Parathyroid adenoma (tissue), 2 donors: ENCODE measurements around the gene AUH.

Experiments used
- H2AFZ ChIP-seq: fragments of 300-600 bp; sonication (generic); one replicate; pipeline ENCODE4 v1.7.0; 2017; ENCODE audit warnings: antibody characterized with exemption, mild to moderate bottlenecking
- H3K27ac ChIP-seq: fragments of 300-600 bp; sonication (generic); one replicate; pipeline ENCODE4 v1.7.0; 2017
- H3K27me3 ChIP-seq: fragments of 300-600 bp; sonication (generic); one replicate; pipeline ENCODE4 v1.7.0; 2017; ENCODE audit warnings: low read length; ENCODE audit not compliant: control insufficient read depth, insufficient read depth
- H3K36me3 ChIP-seq: fragments of 300-600 bp; sonication (generic); one replicate; pipeline ENCODE4 v1.7.0; 2017; ENCODE audit warnings: low read length; ENCODE audit not compliant: control insufficient read depth, insufficient read depth
- H3K4me1 ChIP-seq: fragments of 300-600 bp; sonication (generic); one replicate; pipeline ENCODE4 v1.7.0; 2017; ENCODE audit warnings: control low read depth
- H3K4me2 ChIP-seq: fragments of 300-600 bp; sonication (generic); one replicate; pipeline ENCODE4 v1.7.0; 2017; ENCODE audit warnings: low read length
- H3K4me3 ChIP-seq: fragments of 300-600 bp; sonication (generic); one replicate; pipeline ENCODE4 v1.7.0; 2017; ENCODE audit warnings: low read depth, low read length
- H3K79me2 ChIP-seq: fragments of 300-600 bp; sonication (generic); one replicate; pipeline ENCODE4 v1.7.0; 2017; ENCODE audit warnings: control low read depth
- H3K9ac ChIP-seq: fragments of 300-600 bp; sonication (generic); one replicate; pipeline ENCODE4 v1.7.0; 2017; ENCODE audit warnings: mild to moderate bottlenecking
- H3K9me3 ChIP-seq: fragments of 300-600 bp; sonication (generic); one replicate; pipeline ENCODE4 v1.7.0; 2017; ENCODE audit warnings: low read length; ENCODE audit not compliant: control insufficient read depth
- TF ChIP-seq, protein P1 (sequence below): fragments of 300-600 bp; sonication (generic); IDR thresholded peaks from one replicate; pipeline ENCODE4 v1.7.0; 2017; ENCODE audit warnings: antibody characterized with exemption, mild to moderate bottlenecking
- donor health status: primary hyperparathyroidism.

The AUH gene

GRCh38 chr9:91273853-91274552 is 87.7 kb downstream of the AUH start:
- Histone ChIP-seq H3K27me3 (no peaks in the 10 kb centered on the region), H3K79me2 (no peaks in the 10 kb centered on the region), H3K4me1 (peaks cover 4% of the 10 kb centered on the region), H3K4me2 (no peak overlapping the region), H3K27ac (no peak overlapping the region), H2AFZ (no peak overlapping the region), H3K4me3 (no peak overlapping the region), H3K9me3 (no peaks in the 10 kb centered on the region), H3K36me3 (no peaks in the 10 kb centered on the region), H3K9ac (no peak overlapping the region)
- TF ChIP-seq, protein P1, sequence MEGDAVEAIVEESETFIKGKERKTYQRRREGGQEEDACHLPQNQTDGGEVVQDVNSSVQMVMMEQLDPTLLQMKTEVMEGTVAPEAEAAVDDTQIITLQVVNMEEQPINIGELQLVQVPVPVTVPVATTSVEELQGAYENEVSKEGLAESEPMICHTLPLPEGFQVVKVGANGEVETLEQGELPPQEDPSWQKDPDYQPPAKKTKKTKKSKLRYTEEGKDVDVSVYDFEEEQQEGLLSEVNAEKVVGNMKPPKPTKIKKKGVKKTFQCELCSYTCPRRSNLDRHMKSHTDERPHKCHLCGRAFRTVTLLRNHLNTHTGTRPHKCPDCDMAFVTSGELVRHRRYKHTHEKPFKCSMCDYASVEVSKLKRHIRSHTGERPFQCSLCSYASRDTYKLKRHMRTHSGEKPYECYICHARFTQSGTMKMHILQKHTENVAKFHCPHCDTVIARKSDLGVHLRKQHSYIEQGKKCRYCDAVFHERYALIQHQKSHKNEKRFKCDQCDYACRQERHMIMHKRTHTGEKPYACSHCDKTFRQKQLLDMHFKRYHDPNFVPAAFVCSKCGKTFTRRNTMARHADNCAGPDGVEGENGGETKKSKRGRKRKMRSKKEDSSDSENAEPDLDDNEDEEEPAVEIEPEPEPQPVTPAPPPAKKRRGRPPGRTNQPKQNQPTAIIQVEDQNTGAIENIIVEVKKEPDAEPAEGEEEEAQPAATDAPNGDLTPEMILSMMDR: no peak

GRCh38 chr9:91271156-91271555 is 90.6 kb downstream of the AUH start:
- H3K4me1 ChIP-seq: peaks cover 4% of the 10 kb centered on the region
- TF ChIP-seq, protein P1: no peak
- H3K9me3 ChIP-seq: no peaks in the 10 kb centered on the region
- no peak overlapping the region for H3K9ac ChIP-seq
- H3K4me3 ChIP-seq: no peak overlapping the region
- no peak overlapping the region for H3K27ac ChIP-seq
- H3K27me3 ChIP-seq: no peaks in the 10 kb centered on the region
- no peak overlapping the region for H3K4me2 ChIP-seq
- no peaks in the 10 kb centered on the region for H3K79me2 ChIP-seq
- H3K36me3 ChIP-seq: no peaks in the 10 kb centered on the region
- no peak overlapping the region for H2AFZ ChIP-seq

DNA sequence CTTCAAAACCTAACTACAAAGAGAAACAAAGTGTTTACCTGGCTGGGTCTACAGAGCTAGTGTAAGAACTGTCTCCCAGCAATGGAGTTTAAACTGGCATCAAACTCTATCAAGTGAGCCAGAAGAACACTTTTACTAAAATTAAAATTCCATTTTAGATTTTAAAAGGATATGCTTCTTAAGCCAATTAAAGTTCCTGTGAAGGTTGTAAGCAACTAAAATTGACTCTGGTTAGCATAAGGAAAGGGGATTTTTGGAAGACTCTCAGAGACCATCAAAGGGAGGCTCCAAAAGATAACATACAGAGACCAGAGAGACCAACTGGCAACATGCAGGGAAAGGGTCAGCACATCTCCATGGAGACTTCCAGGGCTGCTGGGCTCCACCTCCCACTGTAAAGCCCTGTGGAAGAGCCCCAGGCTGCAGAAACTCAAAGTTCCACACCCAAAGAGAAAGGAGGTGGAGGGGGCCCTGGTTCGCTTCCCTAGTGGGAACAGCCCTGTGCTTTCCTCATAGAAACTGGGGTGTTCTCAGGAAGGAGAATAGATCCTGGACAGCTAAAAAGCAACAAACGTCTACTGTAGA is 91.7 kb downstream of the AUH start:
- H3K9me3 ChIP-seq: no peaks in the 10 kb centered on the region
- no peak overlapping the region for H3K4me2 ChIP-seq
- H3K79me2 ChIP-seq: no peaks in the 10 kb centered on the region
- no peaks in the 10 kb centered on the region for H3K27me3 ChIP-seq
- no peak overlapping the region for H3K4me3 ChIP-seq
- TF ChIP-seq, protein P1: no peak
- H2AFZ ChIP-seq: no peak overlapping the region
- H3K36me3 ChIP-seq: no peaks in the 10 kb centered on the region
- no peaks in the 10 kb centered on the region for H3K4me1 ChIP-seq
- H3K27ac ChIP-seq: no peak overlapping the region
- no peak overlapping the region for H3K9ac ChIP-seq

GRCh38 chr9:91266448-91266847 is 95.3 kb downstream of the AUH start:
- no peaks in the 10 kb centered on the region for H3K36me3 ChIP-seq
- H3K79me2 ChIP-seq: no peaks in the 10 kb centered on the region
- no peak overlapping the region for H3K4me2 ChIP-seq
- H3K27me3 ChIP-seq: no peaks in the 10 kb centered on the region
- H3K4me3 ChIP-seq: no peak overlapping the region
- no peaks in the 10 kb centered on the region for H3K4me1 ChIP-seq
- no peaks in the 10 kb centered on the region for H3K9me3 ChIP-seq
- TF ChIP-seq, protein P1: no peak
- H3K9ac ChIP-seq: no peak overlapping the region
- H3K27ac ChIP-seq: no peak overlapping the region
- H2AFZ ChIP-seq: no peak overlapping the region

DNA sequence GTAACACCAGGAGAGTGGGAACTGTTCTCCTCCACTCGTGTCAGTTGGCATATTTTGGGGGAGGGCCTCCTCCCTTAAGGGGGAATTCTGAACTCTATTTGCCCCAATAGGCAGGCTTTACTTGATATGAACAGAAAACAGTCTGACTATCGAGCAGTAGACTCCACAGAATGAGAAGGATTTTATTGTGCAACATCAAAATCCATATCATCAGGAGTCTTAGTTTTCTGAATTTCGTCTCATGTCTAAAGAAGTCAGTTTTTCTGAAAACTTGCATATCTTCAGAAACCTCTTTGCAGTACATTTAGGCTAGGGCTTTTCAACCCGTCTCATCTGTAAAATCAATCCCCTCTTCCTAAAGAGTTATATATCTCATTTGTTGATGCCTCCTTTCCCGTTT is 96.2 kb downstream of the AUH start:
- H3K4me1 ChIP-seq: no peaks in the 10 kb centered on the region
- no peak overlapping the region for H3K27ac ChIP-seq
- no peak overlapping the region for H3K4me2 ChIP-seq
- no peaks in the 10 kb centered on the region for H3K79me2 ChIP-seq
- no peak overlapping the region for H3K4me3 ChIP-seq
- no peak overlapping the region for H2AFZ ChIP-seq
- no peaks in the 10 kb centered on the region for H3K27me3 ChIP-seq
- TF ChIP-seq, protein P1: no peak
- no peaks in the 10 kb centered on the region for H3K9me3 ChIP-seq
- no peaks in the 10 kb centered on the region for H3K36me3 ChIP-seq
- no peak overlapping the region for H3K9ac ChIP-seq
